GM12878 (cell line): ENCODE measurements around the gene FRMD8. TPM values are rescaled to one million over a fixed set of nuclear protein-coding genes. Genes with fewer than 3 reads are reported as not detected.

Source experiments
- ATAC-seq: fragments of 200-7000 bp; cut with Tn5 transposase; 3 replicates; pipeline ENCODE4 v1.9.1; 2020; ENCODE audit warnings: mild to moderate bottlenecking, moderate library complexity
- BruUV-seq: library from RNA; stranded (reverse); fragments of 400-500 nt; replicated peaks from 2 replicates; lab custom pipeline; 2021; lab: Mats Ljungman, UMichigan
- CTCF ChIA-PET: fragments of 300-600 bp; sonication (Branson Sonifier 250); formaldehyde crosslinking; extraction: SDS; loops from one replicate; lab custom pipeline; 2021; ENCODE audit warnings: inconsistent platforms; lab: Yijun Ruan, JAX
- POLR2A ChIA-PET: fragments of 350-600 bp; formaldehyde crosslinking; extraction: SDS; loops from one replicate; lab custom pipeline; 2021; ENCODE audit warnings: inconsistent platforms; lab: Charles Lee
- RAD21 ChIA-PET: fragments of 300-600 bp; sonication (Branson Sonifier 250); formaldehyde crosslinking; loops from one replicate; lab custom pipeline; 2023; ENCODE audit warnings: antibody characterized with exemption; ENCODE audit not compliant: unreplicated experiment; lab: Charles Lee
- SMC1A ChIA-PET: fragments of 300-600 bp; sonication (Branson Sonifier 250); formaldehyde crosslinking; loops from one replicate; lab custom pipeline; 2023; ENCODE audit not compliant: unreplicated experiment, uncharacterized antibody; lab: Charles Lee
- DNase-seq: peaks from one replicate; pipeline ENCODE4 v3.0.0-alpha.2; 2011; ENCODE audit warnings: low read depth, low spot score
- FAIRE-seq: peaks from 3 replicates; lab custom pipeline; 2011; peaks lifted over from hg19 to GRCh38; lab: Jason Lieb, UNC
- H2AFZ ChIP-seq: 2 replicates; pipeline ENCODE4 v1.6.0; 2011; ENCODE audit warnings: low read depth, low read length, control low read depth; ENCODE audit not compliant: control insufficient read depth
- H3K27ac ChIP-seq: 2 replicates; pipeline ENCODE4 v1.5.1; 2011; ENCODE audit warnings: control low read depth; ENCODE audit not compliant: control insufficient read depth, insufficient read depth
- H3K27me3 ChIP-seq, 2 experiments: replicated peaks in 1 of 2; 2 replicates each; pipeline versions ENCODE4 v1.6.0 to v1.6.1; 2011; ENCODE audit warnings: low read length in 1 of 2; ENCODE audit not compliant: control insufficient read depth in 2 of 2, insufficient read depth in 2 of 2
- H3K36me3 ChIP-seq, 2 experiments: 2 replicates each; pipeline ENCODE4 v1.5.1; 2011; ENCODE audit warnings: low read length in 1 of 2; ENCODE audit not compliant: control insufficient read depth in 2 of 2, insufficient read depth in 2 of 2
- H3K4me1 ChIP-seq: 2 replicates; pipeline ENCODE4 v1.6.1; 2011; ENCODE audit warnings: mild to moderate bottlenecking, low read length, moderate library complexity, mixed read lengths; ENCODE audit not compliant: control insufficient read depth, insufficient read depth
- H3K4me2 ChIP-seq: 2 replicates; pipeline ENCODE4 v1.6.0; 2011; ENCODE audit warnings: control low read depth; ENCODE audit not compliant: control insufficient read depth, insufficient read depth
- H3K4me3 ChIP-seq: fragments of 200-600 bp; sonication (generic); 2 replicates; pipeline ENCODE4 v1.5.1; 2016
- H3K79me2 ChIP-seq: 2 replicates; pipeline ENCODE4 v1.6.0; 2011; ENCODE audit warnings: low read length; ENCODE audit not compliant: control insufficient read depth, insufficient read depth
- H3K9ac ChIP-seq: 2 replicates; pipeline ENCODE4 v1.8.0; 2011; ENCODE audit warnings: low read length, control low read depth, mixed read lengths; ENCODE audit not compliant: control insufficient read depth, insufficient read depth
- H3K9me3 ChIP-seq: replicated peaks from 3 replicates; pipeline ENCODE4 v1.5.1; 2011; ENCODE audit warnings: mild to moderate bottlenecking, low read length; ENCODE audit not compliant: control insufficient read depth, insufficient read depth
- H4K20me1 ChIP-seq: 2 replicates; pipeline ENCODE4 v1.6.0; 2011; ENCODE audit not compliant: control insufficient read depth, insufficient read depth
- ASH2L ChIP-seq: fragments of 300-600, 200-600 bp; sonication (generic); IDR thresholded peaks from 2 replicates; pipeline ENCODE4 v1.6.1; 2017; ENCODE audit warnings: low read depth, mild to moderate bottlenecking, borderline replicate concordance
- ATF7 ChIP-seq: fragments of 450-650 bp; IDR thresholded peaks from 2 replicates; pipeline ENCODE4 v1.6.1; 2016; ENCODE audit warnings: low read depth, mild to moderate bottlenecking
- MTA2 ChIP-seq: fragments of 450-650 bp; IDR thresholded peaks from 2 replicates; pipeline ENCODE4 v1.6.1; 2016; ENCODE audit warnings: low read depth, mild to moderate bottlenecking, moderate library complexity
- SMAD1 ChIP-seq: fragments of 450-650 bp; IDR thresholded peaks from 2 replicates; pipeline ENCODE4 v1.6.1; 2018; ENCODE audit warnings: mild to moderate bottlenecking, low read depth; ENCODE audit not compliant: partially characterized antibody
- SPI1 ChIP-seq: IDR thresholded peaks from 2 replicates; pipeline ENCODE4 v1.6.1; 2011; ENCODE audit warnings: low read depth, mild to moderate bottlenecking, low read length, moderate library complexity, borderline replicate concordance; ENCODE audit not compliant: insufficient read depth
- YBX1 ChIP-seq: fragments of 450-650 bp; IDR thresholded peaks from 2 replicates; pipeline ENCODE4 v1.6.1; 2016; ENCODE audit warnings: antibody characterized with exemption
- WGBS: methylation state at CpG from one replicate; pipeline ENCODE4 v1.1.6; 2016; ENCODE audit warnings: low lambda C conversion rate; ENCODE audit not compliant: insufficient replicate concordance, insufficient coverage; ENCODE audit errors: missing lambda C conversion rate; 5-methylcytosine and 5-hydroxymethylcytosine counted together
- in situ Hi-C: fragments of 300-500 bp; cut with MboI; formaldehyde crosslinking; loops from 9 replicates; pipeline ENCODE4 v1.14.3; 2018; ENCODE audit warnings: mixed read lengths
- intact Hi-C: fragments of 100-400 bp; cut with micrococcal nuclease; formaldehyde crosslinking; loops from one replicate; pipeline ENCODE4 v1.14.2; 2022; ENCODE audit not compliant: unreplicated experiment
- polyA plus RNA-seq, 11 experiments: library from polyadenylated mRNA; depleted of rRNA in 4 of 11; unstranded in 6 of 11; stranded (reverse) in 5 of 11; fragments of >200 nt; fragmentation: Nextera tagmentation in 4 of 11; fragmentation: Illumina TruSeq in 1 of 11; extraction: Ambion mirVana in 4 of 11; extraction: Trizol in 1 of 11; gene quantifications; 1 replicate in 1 of 11; 2 replicates in 10 of 11; pipeline versions ENCODE4 v1.2.1 to v1.2.3, GENCODE V29; 2011 to 2016; ENCODE audit warnings: inconsistent platforms in 2 of 11, missing spikeins in 2 of 11, low read depth in 1 of 11
- total RNA-seq, 4 experiments: library from RNA; depleted of rRNA in 3 of 4; stranded (reverse); fragments of >200 nt in 3 of 4; fragmentation: Illumina TruSeq in 1 of 4; extraction: Trizol in 1 of 4; gene quantifications; 2 replicates each; pipeline versions ENCODE4 v1.2.1 to v1.2.3, GENCODE V29; 2013 to 2021

FRMD8 gene
- total and polyA plus RNA-seq, 10 of the 15 experiments (the other 5 are each of a cell fraction or from before 2014, with no cell fraction given), result 8.3 to 69.4 (median 28.0) TPM

DNA sequence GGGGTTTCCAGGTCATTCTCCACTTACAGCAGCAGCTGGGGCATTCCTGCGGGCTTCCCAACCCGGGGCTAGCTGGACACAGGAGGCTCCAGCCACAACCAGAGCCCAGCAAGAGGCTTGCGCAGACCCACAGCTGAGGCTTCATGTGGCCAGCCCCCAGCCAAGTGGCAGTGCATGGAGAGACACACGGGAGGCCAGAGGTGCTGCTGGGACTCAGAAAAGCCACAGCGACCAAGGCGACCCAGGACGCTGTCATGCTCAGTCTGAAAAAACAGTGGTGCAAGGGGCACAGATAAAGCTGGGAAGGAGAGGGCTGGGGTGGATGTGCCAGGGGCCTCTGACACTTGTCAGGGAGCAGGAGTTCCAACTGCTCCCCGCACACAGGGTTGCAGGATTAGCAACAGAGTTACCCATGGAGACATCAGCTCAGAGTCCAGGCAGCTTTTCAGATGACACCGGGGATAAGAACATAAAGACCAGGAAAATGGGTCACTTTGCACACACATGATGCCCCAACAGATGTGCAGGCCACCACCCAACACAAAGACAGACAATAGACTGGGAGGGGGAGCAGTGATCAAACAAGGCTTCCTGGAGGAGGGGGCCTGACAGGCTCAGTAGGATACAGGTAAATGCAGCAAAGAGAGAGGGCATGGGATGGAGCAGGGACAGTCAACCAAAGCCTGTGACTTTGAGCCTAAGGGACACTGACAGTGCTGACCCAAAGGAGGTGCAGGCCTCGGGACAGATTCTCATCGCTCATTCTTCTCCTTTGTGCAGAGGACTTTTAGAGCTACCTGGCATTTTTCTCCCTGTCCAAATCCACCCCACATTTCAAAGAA, 29.3 kb downstream of the FRMD8 start:
- RAD21 ChIA-PET, result interaction anchor here (0.6 to 15.3 kb wide), 28 partner anchors 8 to 154 kb away, joined by 3 to 282 read pairs (median 7); partner anchors contain the start of genes FRMD8, MALAT1, SCYL1 and SLC25A45
- intact Hi-C loops (loop anchor here (1.0 to 5.0 kb wide), 6 partner anchors 15 to 157 kb away; partner anchors contain the start of genes FAM89B, SLC25A45 and ZNRD2), in situ Hi-C loops (loop anchor here (5.0 kb wide), 1 partner anchor 92 kb away; no protein-coding TSS in a partner anchor)
- H3K79me2 ChIP-seq, result peaks cover 46% of the 10 kb centered on the region
- FAIRE-seq (no peak), DNase-seq (no peak)
- peak overlapping the region; percentile 100 for H3K4me2 ChIP-seq
- CTCF ChIA-PET, result interaction anchor here (0.8 to 15.3 kb wide), 29 partner anchors 8 to 197 kb away, joined by 3 to 362 read pairs (median 9); partner anchors contain the start of genes FRMD8, MALAT1, SCYL1 and SLC25A45
- H3K27ac ChIP-seq, result peak overlapping the region; percentile 100
- SMC1A ChIA-PET, result interaction anchor here (0.5 to 12.7 kb wide), 31 partner anchors 8 to 159 kb away, joined by 3 to 232 read pairs (median 8); partner anchors contain the start of genes FRMD8, MALAT1 and SLC25A45
- H3K9ac ChIP-seq, result peak overlapping the region; percentile 99; the same call in 1 of the 2 replicates
- H2AFZ ChIP-seq, result peak overlapping the region; percentile 79
- no peaks in the 10 kb centered on the region for H3K9me3 ChIP-seq
- peaks cover 4 to 18% of the 10 kb centered on the region in 2 experiments for H3K36me3 ChIP-seq
- peaks cover 43% of the 10 kb centered on the region for H3K4me1 ChIP-seq
- no peak for TF ChIP-seq SMAD1
- no peak for TF ChIP-seq SPI1
- TF ChIP-seq ASH2L, result no peak
- TF ChIP-seq MTA2, result no peak
- TF ChIP-seq YBX1, result no peak
- no peak for TF ChIP-seq ATF7
- TF ChIP-seq, all 136 proteins: peak for 0
- Histone ChIP-seq H4K20me1 (no peaks in the 10 kb centered on the region), H3K4me3 (peak overlapping the region; percentile 79; the same call in 1 of the 2 replicates), H3K27me3 (no peaks in the 10 kb centered on the region)
- POLR2A ChIA-PET, result interaction anchor here (0.6 to 13.6 kb wide), 23 partner anchors 8 to 967 kb away, joined by 3 to 323 read pairs (median 7); partner anchors contain the start of genes FRMD8 and MALAT1
- ATAC-seq, result no peak
- BruUV-seq, result no TSS peak
- WGBS, result 65% methylated on average over 11 of the region's 11 CpGs
